ENCODE results near the gene PRRC1.

- TF ChIP-seq, protein P1, sequence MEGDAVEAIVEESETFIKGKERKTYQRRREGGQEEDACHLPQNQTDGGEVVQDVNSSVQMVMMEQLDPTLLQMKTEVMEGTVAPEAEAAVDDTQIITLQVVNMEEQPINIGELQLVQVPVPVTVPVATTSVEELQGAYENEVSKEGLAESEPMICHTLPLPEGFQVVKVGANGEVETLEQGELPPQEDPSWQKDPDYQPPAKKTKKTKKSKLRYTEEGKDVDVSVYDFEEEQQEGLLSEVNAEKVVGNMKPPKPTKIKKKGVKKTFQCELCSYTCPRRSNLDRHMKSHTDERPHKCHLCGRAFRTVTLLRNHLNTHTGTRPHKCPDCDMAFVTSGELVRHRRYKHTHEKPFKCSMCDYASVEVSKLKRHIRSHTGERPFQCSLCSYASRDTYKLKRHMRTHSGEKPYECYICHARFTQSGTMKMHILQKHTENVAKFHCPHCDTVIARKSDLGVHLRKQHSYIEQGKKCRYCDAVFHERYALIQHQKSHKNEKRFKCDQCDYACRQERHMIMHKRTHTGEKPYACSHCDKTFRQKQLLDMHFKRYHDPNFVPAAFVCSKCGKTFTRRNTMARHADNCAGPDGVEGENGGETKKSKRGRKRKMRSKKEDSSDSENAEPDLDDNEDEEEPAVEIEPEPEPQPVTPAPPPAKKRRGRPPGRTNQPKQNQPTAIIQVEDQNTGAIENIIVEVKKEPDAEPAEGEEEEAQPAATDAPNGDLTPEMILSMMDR (IDR thresholded peaks at IDR 0.05): no peak
- no peak for TF ChIP-seq POLR2AphosphoS5 (IDR thresholded peaks at IDR 0.05)
- TF ChIP-seq POLR2A (IDR thresholded peaks at IDR 0.05): no peak
Measured at GRCh38 chr5:127587246-127587917, 69.9 kb downstream of the PRRC1 start.
